HepG2 (cell line): Measurements from ENCODE around the gene NCOA7. TPM values are rescaled to one million over a fixed set of nuclear protein-coding genes. Genes with fewer than 3 reads are reported as not detected.

ENCODE experiments used
- FUBP1 ChIP-seq: sonication (generic); formaldehyde crosslinking; IDR thresholded peaks from 2 replicates; pipeline ENCODE4 v1.5.1; 2020; ENCODE audit warnings: missing genetic modification reagents, mild to moderate bottlenecking, borderline replicate concordance
- GRHL1 ChIP-seq: sonication (generic); formaldehyde crosslinking; conservative IDR thresholded peaks from 2 replicates; pipeline ENCODE4 v1.8.0; 2022; ENCODE audit warnings: missing genetic modification reagents
- GTF2F1 ChIP-seq: fragments of 150-350 bp; IDR thresholded peaks from 2 replicates; pipeline ENCODE4 v1.6.1; 2014; ENCODE audit warnings: low read length
- HBP1 ChIP-seq: IDR thresholded peaks from 2 replicates; pipeline ENCODE4 v1.6.1; 2016; ENCODE audit warnings: low read depth, control low read depth
- KDM6A ChIP-seq: IDR thresholded peaks from 2 replicates; pipeline ENCODE4 v1.6.1; 2016; ENCODE audit warnings: low read depth
- MIXL1 ChIP-seq: IDR thresholded peaks from 2 replicates; pipeline ENCODE4 v1.6.1; 2016
- MXD4 ChIP-seq: IDR thresholded peaks from 2 replicates; pipeline ENCODE4 v1.6.1; 2016; ENCODE audit warnings: mild to moderate bottlenecking, missing biosample characterization, missing genetic modification reagents
- NFKB2 ChIP-seq: sonication (generic); formaldehyde crosslinking; IDR thresholded peaks from 2 replicates; pipeline ENCODE4 v1.4.0; 2020; ENCODE audit warnings: missing genetic modification reagents, borderline replicate concordance
- PCBP1 ChIP-seq: fragments of 200-400 bp; formaldehyde crosslinking; IDR thresholded peaks from 2 replicates; pipeline ENCODE4 v1.6.1; 2017; ENCODE audit warnings: mild to moderate bottlenecking, low read depth, low read length, borderline replicate concordance
- RBM22 ChIP-seq: fragments of 200-400 bp; formaldehyde crosslinking; optimal IDR thresholded peaks from 2 replicates; pipeline ENCODE3; 2017; ENCODE audit warnings: mild to moderate bottlenecking, low read length, moderate library complexity
- SAP130 ChIP-seq: IDR thresholded peaks from 2 replicates; pipeline ENCODE4 v1.6.1; 2016; ENCODE audit warnings: low read depth
- SATB2 ChIP-seq: sonication (generic); formaldehyde crosslinking; IDR thresholded peaks from 2 replicates; pipeline ENCODE4 v1.5.0; 2020; ENCODE audit warnings: missing genetic modification reagents
- SNAPC2 ChIP-seq: sonication (generic); formaldehyde crosslinking; IDR thresholded peaks from 2 replicates; pipeline ENCODE4 v1.8.1; 2022; ENCODE audit warnings: mild to moderate bottlenecking, missing genetic modification reagents
- SP140L ChIP-seq: sonication (generic); formaldehyde crosslinking; IDR thresholded peaks from 2 replicates; pipeline ENCODE4 v1.4.0; 2020; ENCODE audit warnings: missing genetic modification reagents, borderline replicate concordance
- ZFY ChIP-seq: sonication (generic); formaldehyde crosslinking; IDR thresholded peaks from 2 replicates; pipeline ENCODE4 v1.4.0; 2020; ENCODE audit warnings: missing genetic modification reagents
- ZKSCAN8 ChIP-seq: IDR thresholded peaks from 2 replicates; pipeline ENCODE4 v1.6.1; 2016; ENCODE audit warnings: borderline replicate concordance, missing genetic modification reagents, missing compliant biosample characterization
- ZNF430 ChIP-seq: sonication (generic); formaldehyde crosslinking; IDR thresholded peaks from 2 replicates; pipeline ENCODE4 v1.9.0; 2021; ENCODE audit warnings: mild to moderate bottlenecking, missing genetic modification reagents
- ZNF572 ChIP-seq: sonication (generic); formaldehyde crosslinking; IDR thresholded peaks from 2 replicates; pipeline ENCODE4 v1.5.1; 2020; ENCODE audit warnings: mild to moderate bottlenecking, missing genetic modification reagents
- ZNF576 ChIP-seq: sonication (generic); formaldehyde crosslinking; IDR thresholded peaks from 2 replicates; pipeline ENCODE4 v1.4.0; 2020; ENCODE audit warnings: mild to moderate bottlenecking, missing genetic modification reagents
- ZNF782 ChIP-seq: sonication (generic); formaldehyde crosslinking; IDR thresholded peaks from 2 replicates; pipeline ENCODE4 v1.4.0; 2020; ENCODE audit warnings: missing genetic modification reagents, mild to moderate bottlenecking, borderline replicate concordance
- polyA plus RNA-seq, 8 experiments: library from polyadenylated mRNA; depleted of rRNA in 3 of 8; stranded (reverse) in 7 of 8; unstranded in 1 of 8; fragments of >200 nt; fragmentation: Illumina TruSeq in 4 of 8; extraction: Trizol in 4 of 8; gene quantifications; 2 replicates each; pipeline versions ENCODE4 v1.2.1 to v1.2.3, GENCODE V29; 2011 to 2016; ENCODE audit warnings: low read depth in 4 of 8, missing spikeins in 1 of 8, mixed read lengths in 1 of 8; ENCODE audit not compliant: insufficient read depth in 1 of 8
- total RNA-seq, 5 experiments: library from RNA; depleted of rRNA; stranded (reverse); fragments of >200 nt; fragmentation: Illumina TruSeq; extraction: Trizol; gene quantifications; 2 replicates each; pipeline ENCODE4 v1.2.3, GENCODE V29; 2016; ENCODE audit warnings: low read depth in 1 of 5
- TF ChIP-seq, protein P1 (sequence below): sonication (generic); formaldehyde crosslinking; IDR thresholded peaks from 2 replicates; pipeline ENCODE4 v1.5.1; 2020; ENCODE audit warnings: mild to moderate bottlenecking, missing genetic modification reagents, moderate library complexity
- TF ChIP-seq, protein P2 (sequence below): sonication (generic); formaldehyde crosslinking; IDR thresholded peaks from 2 replicates; pipeline ENCODE4 v1.4.0; 2020; ENCODE audit warnings: missing genetic modification reagents

NCOA7 gene
- total and polyA plus RNA-seq, 2 of the 13 experiments (the other 11 are each of a cell fraction or from before 2014, with no cell fraction given): 13.6 to 20.8 TPM

DNA sequence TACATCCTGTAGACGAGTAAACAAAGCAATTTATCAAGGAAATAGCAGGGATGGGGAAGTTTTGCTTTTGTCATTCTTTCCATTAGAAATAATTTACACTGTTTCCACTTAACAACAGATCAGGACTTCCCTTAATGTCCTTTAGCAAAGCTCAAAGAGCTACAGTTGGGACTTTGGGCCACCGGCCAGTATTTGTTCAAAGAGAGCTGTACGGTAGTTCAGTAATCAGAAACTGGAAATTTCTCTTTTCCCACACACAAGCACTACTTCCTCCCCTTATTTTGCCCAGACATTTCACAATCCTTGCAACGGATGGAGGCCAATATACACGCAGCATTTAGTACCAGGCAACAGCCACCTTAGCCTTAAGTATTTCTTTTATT is 153.7 kb downstream of the NCOA7 start (continued):
- TF ChIP-seq, protein P1, sequence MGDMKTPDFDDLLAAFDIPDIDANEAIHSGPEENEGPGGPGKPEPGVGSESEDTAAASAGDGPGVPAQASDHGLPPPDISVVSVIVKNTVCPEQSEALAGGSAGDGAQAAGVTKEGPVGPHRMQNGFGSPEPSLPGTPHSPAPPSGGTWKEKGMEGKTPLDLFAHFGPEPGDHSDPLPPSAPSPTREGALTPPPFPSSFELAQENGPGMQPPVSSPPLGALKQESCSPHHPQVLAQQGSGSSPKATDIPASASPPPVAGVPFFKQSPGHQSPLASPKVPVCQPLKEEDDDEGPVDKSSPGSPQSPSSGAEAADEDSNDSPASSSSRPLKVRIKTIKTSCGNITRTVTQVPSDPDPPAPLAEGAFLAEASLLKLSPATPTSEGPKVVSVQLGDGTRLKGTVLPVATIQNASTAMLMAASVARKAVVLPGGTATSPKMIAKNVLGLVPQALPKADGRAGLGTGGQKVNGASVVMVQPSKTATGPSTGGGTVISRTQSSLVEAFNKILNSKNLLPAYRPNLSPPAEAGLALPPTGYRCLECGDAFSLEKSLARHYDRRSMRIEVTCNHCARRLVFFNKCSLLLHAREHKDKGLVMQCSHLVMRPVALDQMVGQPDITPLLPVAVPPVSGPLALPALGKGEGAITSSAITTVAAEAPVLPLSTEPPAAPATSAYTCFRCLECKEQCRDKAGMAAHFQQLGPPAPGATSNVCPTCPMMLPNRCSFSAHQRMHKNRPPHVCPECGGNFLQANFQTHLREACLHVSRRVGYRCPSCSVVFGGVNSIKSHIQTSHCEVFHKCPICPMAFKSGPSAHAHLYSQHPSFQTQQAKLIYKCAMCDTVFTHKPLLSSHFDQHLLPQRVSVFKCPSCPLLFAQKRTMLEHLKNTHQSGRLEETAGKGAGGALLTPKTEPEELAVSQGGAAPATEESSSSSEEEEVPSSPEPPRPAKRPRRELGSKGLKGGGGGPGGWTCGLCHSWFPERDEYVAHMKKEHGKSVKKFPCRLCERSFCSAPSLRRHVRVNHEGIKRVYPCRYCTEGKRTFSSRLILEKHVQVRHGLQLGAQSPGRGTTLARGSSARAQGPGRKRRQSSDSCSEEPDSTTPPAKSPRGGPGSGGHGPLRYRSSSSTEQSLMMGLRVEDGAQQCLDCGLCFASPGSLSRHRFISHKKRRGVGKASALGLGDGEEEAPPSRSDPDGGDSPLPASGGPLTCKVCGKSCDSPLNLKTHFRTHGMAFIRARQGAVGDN (CRISPR knock-in tag): no peak
- TF ChIP-seq SNAPC2 (CRISPR knock-in tag) (peak; percentile 65; the same call in 1 of the 2 replicates), SATB2 (CRISPR knock-in tag) (no peak), NFKB2 (no peak), MXD4 (CRISPR knock-in tag) (peak; percentile 30; the same call in 1 of the 2 replicates), ZNF782 (CRISPR knock-in tag) (no peak), KDM6A (CRISPR knock-in tag) (peak; percentile 93), SAP130 (CRISPR knock-in tag) (peak; percentile 87), ZNF572 (CRISPR knock-in tag) (no peak), ZKSCAN8 (peak; percentile 86), GRHL1 (no peak), HBP1 (CRISPR knock-in tag) (no peak), ZNF430 (CRISPR knock-in tag) (peak; percentile 80; the same call in 1 of the 2 replicates), SP140L (CRISPR knock-in tag) (0 out of 2 replicates have a peak, but pooled peaks have one; percentile 53), ZFY (CRISPR knock-in tag) (no peak), ZNF576 (CRISPR knock-in tag) (no peak), RBM22 (no peak), PCBP1 (no peak), MIXL1 (CRISPR knock-in tag) (peak; percentile 86), FUBP1 (CRISPR knock-in tag) (no peak), GTF2F1 (no peak)
- TF ChIP-seq, protein P2, sequence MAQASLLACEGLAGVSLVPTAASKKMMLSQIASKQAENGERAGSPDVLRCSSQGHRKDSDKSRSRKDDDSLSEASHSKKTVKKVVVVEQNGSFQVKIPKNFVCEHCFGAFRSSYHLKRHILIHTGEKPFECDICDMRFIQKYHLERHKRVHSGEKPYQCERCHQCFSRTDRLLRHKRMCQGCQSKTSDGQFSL: no peak; the same call in 1 of the 2 replicates
